ENCODE measurements around the gene NFYC. TPM values are rescaled to one million over a fixed set of nuclear protein-coding genes. Genes with fewer than 3 reads are reported as not detected.

Gene NFYC
- total RNA-seq, 4 donors from 2014 or later: 29.8 to 44.6 (median 32.4) TPM

DNA sequence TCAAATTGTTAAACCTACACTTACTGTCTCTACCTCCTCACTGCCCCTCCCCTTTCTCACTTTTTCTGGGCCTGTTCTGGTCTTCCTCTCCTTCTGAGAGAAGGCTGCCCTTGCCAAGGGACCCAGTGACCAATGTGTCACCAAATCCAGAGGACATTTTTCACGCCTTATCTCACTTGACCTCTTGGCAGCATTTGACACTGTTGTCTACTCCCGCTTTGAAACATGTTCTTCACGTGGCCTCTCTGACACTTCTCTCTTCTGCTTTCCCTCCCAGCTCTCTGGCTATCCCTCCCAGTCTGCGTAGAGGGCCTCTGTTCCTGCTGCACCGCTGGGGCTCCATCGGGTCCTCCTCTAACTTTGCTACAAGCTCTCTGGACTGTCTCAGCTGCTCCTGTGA is 117.4 kb downstream of the NFYC start:
- no peak for ATAC-seq (ENCODE audit: low FRiP score)
- DNase-seq (ENCODE audit: low spot score): no peak
- TF ChIP-seq, protein P1, sequence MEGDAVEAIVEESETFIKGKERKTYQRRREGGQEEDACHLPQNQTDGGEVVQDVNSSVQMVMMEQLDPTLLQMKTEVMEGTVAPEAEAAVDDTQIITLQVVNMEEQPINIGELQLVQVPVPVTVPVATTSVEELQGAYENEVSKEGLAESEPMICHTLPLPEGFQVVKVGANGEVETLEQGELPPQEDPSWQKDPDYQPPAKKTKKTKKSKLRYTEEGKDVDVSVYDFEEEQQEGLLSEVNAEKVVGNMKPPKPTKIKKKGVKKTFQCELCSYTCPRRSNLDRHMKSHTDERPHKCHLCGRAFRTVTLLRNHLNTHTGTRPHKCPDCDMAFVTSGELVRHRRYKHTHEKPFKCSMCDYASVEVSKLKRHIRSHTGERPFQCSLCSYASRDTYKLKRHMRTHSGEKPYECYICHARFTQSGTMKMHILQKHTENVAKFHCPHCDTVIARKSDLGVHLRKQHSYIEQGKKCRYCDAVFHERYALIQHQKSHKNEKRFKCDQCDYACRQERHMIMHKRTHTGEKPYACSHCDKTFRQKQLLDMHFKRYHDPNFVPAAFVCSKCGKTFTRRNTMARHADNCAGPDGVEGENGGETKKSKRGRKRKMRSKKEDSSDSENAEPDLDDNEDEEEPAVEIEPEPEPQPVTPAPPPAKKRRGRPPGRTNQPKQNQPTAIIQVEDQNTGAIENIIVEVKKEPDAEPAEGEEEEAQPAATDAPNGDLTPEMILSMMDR (IDR thresholded peaks at IDR 0.05): no peak

DNA sequence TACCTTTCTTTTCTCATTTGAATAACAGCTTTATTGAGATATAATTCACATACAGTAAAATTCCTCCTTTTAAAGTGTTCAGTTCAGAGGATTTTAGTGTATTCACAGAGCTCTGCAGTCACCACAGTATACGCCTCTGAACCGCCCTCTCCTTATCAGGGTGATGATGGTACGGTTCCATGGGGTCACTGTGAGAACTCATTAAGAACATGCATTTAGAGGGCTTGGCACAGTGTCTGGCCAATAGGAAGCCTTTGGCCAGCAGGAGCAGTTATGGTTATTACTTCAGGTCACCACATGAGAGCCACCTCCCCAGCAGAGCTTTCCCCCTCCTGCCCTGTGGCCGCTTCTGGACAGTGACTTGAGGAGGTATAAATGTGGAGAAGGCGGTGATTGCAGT is 119.4 kb downstream of the NFYC start:
- no peak for DNase-seq (ENCODE audit: low spot score)
- TF ChIP-seq, protein P1 (IDR thresholded peaks at IDR 0.05): no peak
- no peak for ATAC-seq (ENCODE audit: low FRiP score)

DNA sequence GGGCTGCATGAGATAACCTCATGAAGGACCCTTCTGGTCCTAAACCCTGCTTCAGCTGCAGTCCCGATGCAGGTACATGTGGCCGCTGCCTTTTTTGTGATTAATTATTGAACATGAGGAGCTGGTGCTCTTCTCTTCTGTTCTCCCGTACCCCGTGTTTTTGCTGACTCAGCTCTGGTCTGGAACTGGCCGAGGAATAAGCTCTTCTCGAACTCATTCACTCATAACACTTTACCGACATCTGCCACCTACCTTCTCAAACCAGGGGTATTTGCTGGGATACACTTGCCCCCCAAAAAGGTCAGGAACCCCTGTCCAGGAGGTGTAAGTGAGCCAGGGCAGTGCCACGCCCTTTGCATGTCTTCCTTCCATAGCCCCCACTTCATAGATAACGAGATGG is 123.9 kb downstream of the NFYC start:
- no peak for DNase-seq (ENCODE audit: low spot score)
- TF ChIP-seq, protein P1 (IDR thresholded peaks at IDR 0.05): no peak

DNA sequence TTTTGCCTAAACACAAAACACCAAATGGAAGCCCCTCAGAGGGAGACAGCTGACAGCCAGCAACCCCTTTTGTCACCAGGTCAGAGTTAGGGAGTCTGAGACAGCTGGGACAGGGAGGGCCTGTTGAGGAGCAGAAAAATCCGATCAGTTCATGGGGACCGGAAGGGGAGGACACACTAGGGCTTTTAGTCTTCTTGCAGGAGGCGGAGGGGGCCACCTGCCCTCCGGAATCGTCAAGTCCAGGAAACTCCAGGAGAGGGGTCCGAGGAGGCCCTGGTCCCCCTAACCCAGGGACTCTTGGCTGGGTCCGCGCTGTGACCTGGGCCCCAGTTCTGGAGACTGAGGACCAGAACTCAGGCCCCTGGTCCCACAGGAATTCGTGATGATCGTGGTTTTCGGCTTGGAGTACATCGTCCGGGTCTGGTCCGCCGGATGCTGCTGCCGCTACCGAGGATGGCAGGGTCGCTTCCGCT is 126.3 kb downstream of the NFYC start:
- DNase-seq (ENCODE audit: low spot score): no peak
- ATAC-seq (ENCODE audit: low FRiP score): no peak
- TF ChIP-seq, protein P1 (IDR thresholded peaks at IDR 0.05): no peak

More for the DNA sequence above, 123.9 kb downstream of the NFYC start:
- ATAC-seq (ENCODE audit: low FRiP score): no peak

DNA sequence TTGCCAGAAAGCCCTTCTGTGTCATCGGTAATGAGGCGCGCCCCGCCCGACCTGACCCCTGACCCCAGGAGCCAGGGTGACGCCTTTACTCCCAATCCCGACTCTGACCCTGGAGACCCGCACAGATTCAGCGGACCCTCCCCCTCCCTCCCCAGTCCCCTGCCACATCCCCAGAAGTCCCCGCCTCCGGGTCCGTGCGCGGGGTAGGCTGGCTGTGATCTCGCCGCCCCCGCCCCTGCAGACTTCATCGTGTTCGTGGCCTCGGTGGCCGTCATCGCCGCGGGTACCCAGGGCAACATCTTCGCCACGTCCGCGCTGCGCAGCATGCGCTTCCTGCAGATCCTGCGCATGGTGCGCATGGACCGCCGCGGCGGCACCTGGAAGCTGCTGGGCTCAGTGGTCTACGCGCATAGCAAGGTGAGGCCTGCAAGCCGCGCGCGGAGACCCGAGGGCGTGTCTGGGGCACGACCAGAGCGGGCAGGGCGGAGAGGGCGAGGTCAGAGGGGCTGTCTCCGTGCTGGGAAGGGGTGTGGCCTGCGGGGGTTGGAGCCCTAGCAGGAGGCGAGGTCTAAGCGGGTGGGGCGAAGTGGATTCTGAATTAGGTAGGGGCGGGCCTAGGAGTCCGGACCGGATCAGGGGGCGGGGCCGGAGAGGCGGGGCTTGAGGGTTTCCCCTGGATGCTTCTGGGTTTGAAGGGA is 126.9 kb downstream of the NFYC start:
- DNase-seq (ENCODE audit: low spot score) (peak; percentile 56), ATAC-seq (ENCODE audit: low FRiP score) (peak; percentile 86)
- TF ChIP-seq, protein P1 (IDR thresholded peaks at IDR 0.05): no peak

DNA sequence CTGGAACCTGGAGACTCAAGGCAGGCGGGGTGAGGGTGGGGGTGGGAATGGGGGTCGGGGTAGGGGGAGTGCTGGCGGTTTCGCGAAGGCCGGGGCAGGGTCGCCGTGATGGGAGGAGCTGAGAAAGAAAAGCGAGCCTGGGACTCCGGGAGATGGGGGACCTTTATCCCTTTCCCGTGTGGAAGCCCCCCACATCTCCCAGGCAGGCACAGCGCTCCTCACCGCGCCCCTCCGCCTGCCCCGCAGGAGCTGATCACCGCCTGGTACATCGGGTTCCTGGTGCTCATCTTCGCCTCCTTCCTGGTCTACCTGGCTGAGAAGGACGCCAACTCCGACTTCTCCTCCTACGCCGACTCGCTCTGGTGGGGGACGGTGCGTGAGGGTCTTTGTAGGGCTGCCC is 127.6 kb downstream of the NFYC start:
- DNase-seq (ENCODE audit: low spot score) (no peak), ATAC-seq (ENCODE audit: low FRiP score) (no peak)
- TF ChIP-seq, protein P1 (IDR thresholded peaks at IDR 0.05): no peak

DNA sequence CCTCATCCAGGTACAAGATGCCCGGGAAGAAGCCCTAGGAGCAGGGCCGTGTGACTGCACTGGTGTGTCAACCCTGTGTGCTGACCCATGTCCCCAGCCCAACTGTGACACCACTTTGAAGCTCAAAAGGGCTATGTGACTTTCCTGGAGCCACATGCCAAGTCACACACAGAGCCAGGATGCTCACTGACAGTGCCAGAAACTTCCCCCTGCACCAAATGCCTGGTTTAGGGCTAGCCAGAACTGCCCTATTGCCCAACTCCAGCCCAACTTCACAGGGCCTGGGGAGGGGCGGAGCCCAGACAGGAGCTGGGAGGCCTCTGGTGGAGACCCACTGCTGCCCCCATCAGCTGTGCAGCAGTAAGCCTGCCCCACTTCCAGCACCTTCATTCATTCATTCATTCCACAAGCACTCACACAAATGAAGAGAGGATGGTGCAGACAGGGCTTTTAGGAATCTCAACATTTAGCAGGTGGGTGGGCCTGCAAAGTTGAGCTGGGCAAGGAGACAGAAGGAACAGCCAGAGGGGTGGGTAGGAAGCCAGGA is 128.8 kb downstream of the NFYC start:
- ATAC-seq (ENCODE audit: low FRiP score) (no peak), DNase-seq (ENCODE audit: low spot score) (no peak)
- TF ChIP-seq, protein P1 (IDR thresholded peaks at IDR 0.05): no peak
